Testis (tissue), 2 donors: ENCODE data around the gene FOXN4.

Experiments used
- CTCF ChIP-seq, 3 experiments: fragments of 450-650 bp in 2 of 3; fragments of 200-600 bp in 1 of 3; sonication (generic) in 1 of 3; IDR thresholded peaks; one replicate each; pipeline ENCODE4 v1.5.1; 2016 to 2019; ENCODE audit warnings: antibody characterized with exemption in 3 of 3, mild to moderate bottlenecking in 2 of 3, moderate library complexity in 1 of 3
- POLR2A ChIP-seq: fragments of 450-650 bp; IDR thresholded peaks from one replicate; pipeline ENCODE4 v1.6.1; 2017; ENCODE audit warnings: antibody characterized with exemption, mild to moderate bottlenecking, moderate library complexity

DNA sequence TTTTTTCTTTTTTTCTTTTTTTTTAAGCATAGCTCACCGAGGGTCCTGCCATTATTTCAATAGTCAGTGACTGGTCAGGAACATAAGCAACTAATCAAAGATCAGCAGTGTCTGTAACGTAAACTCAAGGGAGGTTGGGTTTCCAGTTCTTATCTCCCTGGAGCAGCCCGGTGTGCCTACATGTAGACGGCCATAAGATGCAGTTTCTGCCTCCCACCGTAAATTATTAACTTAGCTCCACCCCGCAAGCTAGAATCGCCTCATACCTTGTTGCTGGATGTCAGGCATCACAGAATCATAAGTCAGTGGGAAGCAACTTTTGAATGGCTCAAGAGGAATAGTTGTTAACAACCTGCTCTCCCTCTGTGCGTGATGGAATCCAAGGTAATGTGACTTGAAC lies 38.5 kb upstream of the FOXN4 start, which contains the start of gene MYO1H:
- TF ChIP-seq CTCF (IDR thresholded peaks at IDR 0.05): no peak
- TF ChIP-seq POLR2A: no peak
